ENCODE data around the gene OR5K4. TPM values are rescaled to one million over a fixed set of nuclear protein-coding genes. Genes with fewer than 3 reads are reported as not detected.

Gene OR5K4
- total and polyA plus RNA-seq, 2 experiments from 2014 or later, result not detected

GRCh38 chr3:98388147-98388546 is 34.5 kb downstream of the OR5K4 start:
- H3K27me3 ChIP-seq (ENCODE audit: insufficient read depth), result no peaks in the 10 kb centered on the region
- no peaks in the 10 kb centered on the region for H3K79me2 ChIP-seq (replicated peaks; ENCODE audit: insufficient read depth)
- TF ChIP-seq ETS1 (IDR thresholded peaks at IDR 0.05) (no peak), STAT1 (IDR thresholded peaks at IDR 0.05; ENCODE audit: unreplicated experiment) (no peak)
- Mint-ChIP-seq H3K27ac (no peak overlapping the region), H3K4me3 (no peak overlapping the region), H3K36me3 (ENCODE audit: low read depth) (no peaks in the 10 kb centered on the region), H3K4me1 (no peaks in the 10 kb centered on the region), H3K9me3 (no peaks in the 10 kb centered on the region), H3K27me3 (ENCODE audit: insufficient read depth, low read depth, poor library complexity) (no peaks in the 10 kb centered on the region)
- H3K4me1 ChIP-seq (ENCODE audit: insufficient read depth), result no peaks in the 10 kb centered on the region
- no peak overlapping the region for H3K27ac ChIP-seq (ENCODE audit: low read depth)
- H3K4me2 ChIP-seq, result no peak overlapping the region
- H3F3A ChIP-seq (replicated peaks; ENCODE audit: low read depth), result no peaks in the 10 kb centered on the region
- H2AFZ ChIP-seq, result no peak overlapping the region
- no peaks in the 10 kb centered on the region for H3K36me3 ChIP-seq (ENCODE audit: insufficient read depth)
- DNase-seq (ENCODE audit: low spot score), result no peak
- ATAC-seq, result no peak
- H4K20me1 ChIP-seq (replicated peaks; ENCODE audit: insufficient read depth), result no peaks in the 10 kb centered on the region
- H3K4me3 ChIP-seq, result no peak overlapping the region
- no peaks in the 10 kb centered on the region for H3K9me2 ChIP-seq (ENCODE audit: insufficient read depth)

- Histone ChIP-seq H4K20me1 (replicated peaks; ENCODE audit: insufficient read depth) (no peaks in the 10 kb centered on the region), H3K4me3 (no peak within 1 kb of the TSS), H3K27me3 (ENCODE audit: insufficient read depth) (no peaks in the 10 kb centered on the region), H3K36me3 (ENCODE audit: insufficient read depth) (no peaks in the 10 kb centered on the region), H3K4me2 (no peak within 1 kb of the TSS), H3K27ac (ENCODE audit: low read depth) (no peak within 1 kb of the TSS), H3F3A (replicated peaks; ENCODE audit: low read depth) (no peaks in the 10 kb centered on the region), H3K4me1 (ENCODE audit: insufficient read depth) (no peaks in the 10 kb centered on the region), H3K9me2 (ENCODE audit: insufficient read depth) (no peaks in the 10 kb centered on the region), H2AFZ (no peak within 1 kb of the TSS), H3K79me2 (replicated peaks; ENCODE audit: insufficient read depth) (no peaks in the 10 kb centered on the region)
- H3K9me3 Mint-ChIP-seq, result no peaks in the 10 kb centered on the region
- no peaks in the 10 kb centered on the region for H3K27me3 Mint-ChIP-seq (ENCODE audit: insufficient read depth, low read depth, poor library complexity)
- DNase-seq (ENCODE audit: low spot score), result no peak
- H3K36me3 Mint-ChIP-seq (ENCODE audit: low read depth), result no peaks in the 10 kb centered on the region
- H3K27ac Mint-ChIP-seq, result no peak within 1 kb of the TSS
- no peaks in the 10 kb centered on the region for H3K4me1 Mint-ChIP-seq
- TF ChIP-seq POLR2AphosphoS5 (IDR thresholded peaks at IDR 0.05; ENCODE audit: low read depth), result no peak
- no peak for TF ChIP-seq CTCF (conservative IDR thresholded peaks at IDR 0.05; ENCODE audit: low read depth in 2 of 2)
- no peak for TF ChIP-seq ZNF462 (CRISPR knock-in tag; IDR thresholded peaks at IDR 0.05)
- TF ChIP-seq ZNF114 (CRISPR knock-in tag; IDR thresholded peaks at IDR 0.05), result no peak
- no peak for TF ChIP-seq ZNF331 (CRISPR knock-in tag; IDR thresholded peaks at IDR 0.05; ENCODE audit: low read depth)
- no peak for TF ChIP-seq STAT1 (IDR thresholded peaks at IDR 0.05; ENCODE audit: unreplicated experiment)
- no peak for TF ChIP-seq REST (IDR thresholded peaks at IDR 0.05; ENCODE audit: unreplicated experiment)
- TF ChIP-seq EZH2phosphoT487 (IDR thresholded peaks at IDR 0.05; ENCODE audit: unreplicated experiment), result no peak
- TF ChIP-seq JUNB (IDR thresholded peaks at IDR 0.05; ENCODE audit: unreplicated experiment), result no peak
- H3K4me3 Mint-ChIP-seq, result no peak within 1 kb of the TSS
- no peak for ATAC-seq
Observed at GRCh38 chr3:98390366-98390765, 36.7 kb downstream of the OR5K4 start, which contains the start of gene OR5K3. Gene OR5K3, plus strand, starts transcription at chr3:98390666. Its CDS starts 0 bp downstream, at chr3:98390666.
